RPMI8226 (cell line): ENCODE results near the gene ADAP1.
"Not testable (repeated sequence)": the region's sequence is repeated elsewhere in the genome, so short reads cannot be mapped to it uniquely, and the experiment has no call there.

Source experiments
- DNase-seq: peaks from one replicate; pipeline ENCODE4 v3.0.0-alpha.2; 2015

Gene ADAP1, protein sequence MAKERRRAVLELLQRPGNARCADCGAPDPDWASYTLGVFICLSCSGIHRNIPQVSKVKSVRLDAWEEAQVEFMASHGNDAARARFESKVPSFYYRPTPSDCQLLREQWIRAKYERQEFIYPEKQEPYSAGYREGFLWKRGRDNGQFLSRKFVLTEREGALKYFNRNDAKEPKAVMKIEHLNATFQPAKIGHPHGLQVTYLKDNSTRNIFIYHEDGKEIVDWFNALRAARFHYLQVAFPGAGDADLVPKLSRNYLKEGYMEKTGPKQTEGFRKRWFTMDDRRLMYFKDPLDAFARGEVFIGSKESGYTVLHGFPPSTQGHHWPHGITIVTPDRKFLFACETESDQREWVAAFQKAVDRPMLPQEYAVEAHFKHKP

GRCh38 chr7:954330-955238, at the start of gene ADAP1:
TSS of gene ADAP1 (minus strand) at chr7:954680. CDS start at chr7:954477, 203 bp downstream.
- DNase-seq: peak; percentile 81

DNA sequence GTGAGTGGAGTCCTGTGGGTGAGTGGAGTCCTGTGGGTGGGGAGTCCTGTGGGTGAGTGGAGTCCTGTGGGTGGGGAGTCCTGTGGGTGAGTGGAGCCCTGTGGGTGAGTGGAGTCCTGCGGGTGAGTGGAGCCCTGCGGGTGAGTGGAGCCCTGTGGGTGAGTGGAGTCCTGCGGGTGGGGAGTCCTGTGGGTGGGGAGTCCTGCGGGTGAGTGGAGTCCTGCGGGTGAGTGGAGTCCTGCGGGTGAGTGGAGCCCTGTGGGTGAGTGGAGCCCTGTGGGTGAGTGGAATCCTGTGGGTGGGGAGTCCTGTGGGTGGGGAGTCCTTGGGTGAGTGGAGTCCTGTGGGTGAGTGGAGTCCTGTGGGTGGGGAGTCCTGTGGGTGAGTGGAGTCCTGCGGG, 48.0 kb upstream of the ADAP1 start:
- not testable (repeated sequence) for DNase-seq

DNA sequence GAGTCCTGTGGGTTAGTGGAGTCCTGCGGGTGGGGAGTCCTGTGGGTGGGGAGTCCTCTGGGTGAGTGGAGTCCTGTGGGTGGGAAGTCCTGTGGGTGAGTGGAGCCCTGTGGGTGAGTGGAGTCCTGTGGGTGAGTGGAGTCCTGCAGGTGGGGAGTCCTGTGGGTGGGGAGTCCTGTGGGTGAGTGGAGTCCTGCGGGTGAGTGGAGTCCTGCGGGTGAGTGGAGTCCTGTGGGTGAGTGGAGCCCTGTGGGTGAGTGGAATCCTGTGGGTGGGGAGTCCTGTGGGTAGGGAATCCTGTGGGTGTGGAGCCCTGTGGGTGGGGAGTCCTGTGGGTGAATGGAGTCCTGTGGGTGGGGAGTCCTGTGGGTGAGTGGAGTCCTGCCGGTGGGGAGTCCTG, 47.5 kb upstream of the ADAP1 start:
- DNase-seq: not testable (repeated sequence)

DNA sequence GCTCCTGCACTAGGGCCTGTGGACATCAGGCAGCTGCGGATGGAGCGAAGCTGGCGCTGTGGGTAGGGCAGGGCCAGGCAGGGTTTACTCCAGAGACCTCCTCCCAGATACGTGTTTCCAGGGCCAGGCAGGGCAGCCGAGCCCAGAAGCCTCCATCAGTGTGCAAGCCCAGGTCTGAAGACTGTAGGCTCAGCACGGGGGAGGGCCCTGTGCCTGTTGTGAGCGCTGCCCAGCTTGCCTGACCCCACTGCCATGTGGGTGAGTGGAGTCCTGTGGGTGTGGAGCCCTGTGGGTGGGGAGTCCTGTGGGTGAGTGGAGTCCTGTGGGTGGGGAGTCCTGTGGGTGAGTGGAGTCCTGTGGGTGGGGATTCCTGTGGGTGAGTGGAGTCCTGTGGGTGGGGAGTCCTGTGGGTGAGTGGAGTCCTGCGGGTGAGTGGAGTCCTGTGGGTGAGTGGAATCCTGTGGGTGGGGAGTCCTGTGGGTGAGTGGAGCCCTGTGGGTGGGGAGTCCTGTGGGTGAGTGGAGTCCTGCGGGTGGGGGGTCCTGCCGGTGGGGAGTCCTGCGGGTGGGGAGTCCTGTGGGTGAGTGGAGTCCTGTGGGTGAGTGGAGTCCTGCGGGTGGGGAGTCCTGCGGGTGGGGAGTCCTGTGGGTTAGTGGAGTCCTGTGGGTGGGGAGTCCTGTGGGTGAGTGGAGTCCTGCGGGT, 46.7 kb upstream of the ADAP1 start:
- DNase-seq: not testable (repeated sequence)

DNA sequence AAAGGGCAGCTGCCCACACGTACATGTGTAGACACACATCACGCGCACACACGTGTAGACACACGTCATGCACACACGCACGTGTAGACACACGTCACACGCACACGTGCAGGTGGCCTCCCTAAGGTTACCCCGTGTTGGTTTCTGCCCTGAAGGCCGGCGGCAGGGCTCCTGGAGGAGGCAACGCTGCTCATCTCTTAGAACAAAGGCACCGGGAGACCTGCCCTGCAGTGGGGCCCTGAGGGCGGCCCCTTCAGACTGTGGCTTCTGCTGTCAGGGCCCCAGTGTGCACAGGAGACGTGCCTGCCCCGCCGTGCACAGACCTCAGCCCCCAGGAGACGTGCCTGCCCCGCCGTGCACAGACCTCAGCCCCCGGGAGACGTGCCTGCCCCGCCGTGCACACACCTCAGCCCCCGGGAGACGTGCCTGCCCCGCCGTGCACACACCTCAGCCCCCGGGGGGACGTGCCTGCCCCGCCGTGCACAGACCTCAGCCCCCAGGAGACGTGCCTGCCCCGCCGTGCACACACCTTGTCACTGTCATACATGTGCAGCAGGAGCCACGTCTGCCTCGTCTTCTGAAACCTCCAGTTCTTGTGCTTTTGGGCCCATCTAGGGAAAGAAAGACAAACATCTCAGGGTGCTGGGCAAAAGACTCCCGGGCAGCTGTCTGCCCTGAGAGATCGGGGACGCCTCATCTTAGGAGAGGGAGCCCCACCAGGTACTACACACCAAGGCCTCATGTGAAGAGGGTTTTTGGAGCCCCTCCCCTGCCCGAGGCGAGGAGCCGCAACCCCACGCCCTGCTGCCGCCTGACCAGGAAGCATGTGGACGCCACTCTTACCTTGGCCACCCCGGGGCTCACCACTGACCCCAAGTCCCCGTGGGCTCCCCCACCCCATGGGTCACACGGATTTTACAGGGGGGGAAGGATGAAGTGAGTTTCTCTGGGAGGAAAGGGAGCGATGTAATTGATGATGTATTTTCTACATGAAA, 45.8 kb upstream of the ADAP1 start:
- no peak for DNase-seq

GRCh38 chr7:999149-999879, 44.8 kb upstream of the ADAP1 start:
- DNase-seq: no peak

DNA sequence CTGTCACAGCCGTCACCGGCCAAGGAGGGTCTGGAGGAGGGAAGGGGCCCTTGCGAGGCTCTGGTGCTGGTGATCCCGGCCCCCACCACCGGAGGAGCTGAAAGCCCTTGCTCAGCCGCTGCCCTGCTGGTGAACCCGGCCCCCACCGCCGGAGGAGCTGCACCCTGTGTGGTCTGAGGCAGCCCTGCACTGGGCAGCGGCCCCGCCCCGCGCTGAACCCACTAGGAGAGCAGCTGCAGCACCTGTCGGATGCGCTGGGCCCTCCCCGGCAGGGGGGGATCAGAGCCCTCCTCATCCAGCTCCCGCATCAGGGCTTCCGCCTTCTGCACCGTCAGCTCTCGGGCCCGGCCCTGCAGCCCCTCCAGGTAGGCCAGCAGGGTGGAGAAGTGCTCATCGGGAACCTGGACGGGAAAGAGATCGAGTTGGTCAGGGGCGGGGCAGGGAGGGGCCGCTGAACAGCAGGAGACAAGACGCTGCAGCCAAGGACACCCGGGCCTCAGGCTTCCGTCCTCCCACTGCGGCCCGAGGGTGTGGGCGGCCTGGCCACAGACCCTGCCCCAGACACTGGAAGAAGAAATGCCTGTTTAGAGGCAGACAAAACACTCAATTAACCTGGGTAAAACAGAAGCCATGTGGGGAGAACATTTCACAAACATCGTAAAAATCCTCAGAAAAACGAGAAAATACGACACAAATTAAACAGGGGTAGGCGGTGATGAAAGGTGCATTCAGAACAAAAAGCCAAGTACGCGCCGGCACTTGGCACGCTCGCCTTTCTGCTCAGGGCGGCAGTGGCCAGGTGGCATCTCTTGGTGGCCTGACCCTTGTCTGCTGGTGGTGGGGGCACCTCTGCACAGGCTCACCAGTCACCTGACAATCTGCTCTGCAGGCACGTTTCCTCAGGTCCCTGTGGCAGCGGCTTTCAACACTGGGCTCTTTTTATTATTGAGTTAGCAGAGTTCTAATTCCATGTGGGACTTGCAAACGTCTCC, 43.2 kb upstream of the ADAP1 start:
- DNase-seq: no peak

- DNase-seq: no peak
Measured at GRCh38 chr7:996079-996872, 41.8 kb upstream of the ADAP1 start.

GRCh38 chr7:995571-995970, 41.1 kb upstream of the ADAP1 start:
- DNase-seq: no peak

GRCh38 chr7:994592-995308, 40.3 kb upstream of the ADAP1 start:
- DNase-seq: no peak

DNA sequence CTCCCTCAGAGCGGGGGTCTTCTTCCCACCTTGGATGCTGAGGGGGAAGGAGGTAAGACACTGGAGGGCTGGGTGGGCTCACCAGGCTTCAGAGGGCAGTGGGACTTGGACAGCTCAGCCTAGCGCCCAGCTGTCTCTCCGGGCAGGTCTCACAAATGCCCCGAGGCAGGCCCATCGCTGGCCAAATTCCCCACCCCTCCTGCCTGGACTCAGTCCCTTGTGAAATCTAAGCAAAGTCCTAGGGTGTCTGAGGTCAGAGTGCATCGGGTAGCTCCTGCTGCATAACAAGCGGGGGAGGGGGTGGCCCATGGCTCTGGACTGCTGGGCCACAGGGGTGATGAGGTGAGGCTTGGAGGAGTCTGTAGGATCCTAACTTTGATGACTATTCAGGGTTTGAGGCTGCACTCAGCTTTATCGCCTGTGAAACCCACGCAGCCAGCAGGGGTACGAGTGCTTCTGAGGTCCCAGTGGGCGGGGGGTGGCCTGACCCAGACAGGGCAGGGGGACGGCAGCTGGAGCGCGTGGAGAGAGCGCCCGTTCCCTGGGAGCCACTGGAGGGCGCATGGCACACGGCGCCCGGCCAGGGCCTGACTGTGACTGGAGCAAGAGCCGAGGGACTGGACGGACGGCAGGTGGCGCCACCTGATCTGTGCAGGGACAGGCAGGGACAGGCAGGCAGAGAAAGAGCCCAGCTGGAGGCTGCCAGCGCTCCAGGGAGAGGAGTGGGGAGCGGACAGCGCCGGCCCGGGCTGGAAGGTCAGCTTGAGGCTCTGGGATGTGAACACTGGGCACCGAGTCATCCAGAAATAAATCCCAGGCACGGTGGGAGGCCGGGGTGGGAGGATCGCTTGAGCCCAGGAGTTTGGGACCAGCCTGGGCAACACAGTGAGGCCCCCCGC, 38.5 kb upstream of the ADAP1 start:
- DNase-seq: peak; percentile 96

DNA sequence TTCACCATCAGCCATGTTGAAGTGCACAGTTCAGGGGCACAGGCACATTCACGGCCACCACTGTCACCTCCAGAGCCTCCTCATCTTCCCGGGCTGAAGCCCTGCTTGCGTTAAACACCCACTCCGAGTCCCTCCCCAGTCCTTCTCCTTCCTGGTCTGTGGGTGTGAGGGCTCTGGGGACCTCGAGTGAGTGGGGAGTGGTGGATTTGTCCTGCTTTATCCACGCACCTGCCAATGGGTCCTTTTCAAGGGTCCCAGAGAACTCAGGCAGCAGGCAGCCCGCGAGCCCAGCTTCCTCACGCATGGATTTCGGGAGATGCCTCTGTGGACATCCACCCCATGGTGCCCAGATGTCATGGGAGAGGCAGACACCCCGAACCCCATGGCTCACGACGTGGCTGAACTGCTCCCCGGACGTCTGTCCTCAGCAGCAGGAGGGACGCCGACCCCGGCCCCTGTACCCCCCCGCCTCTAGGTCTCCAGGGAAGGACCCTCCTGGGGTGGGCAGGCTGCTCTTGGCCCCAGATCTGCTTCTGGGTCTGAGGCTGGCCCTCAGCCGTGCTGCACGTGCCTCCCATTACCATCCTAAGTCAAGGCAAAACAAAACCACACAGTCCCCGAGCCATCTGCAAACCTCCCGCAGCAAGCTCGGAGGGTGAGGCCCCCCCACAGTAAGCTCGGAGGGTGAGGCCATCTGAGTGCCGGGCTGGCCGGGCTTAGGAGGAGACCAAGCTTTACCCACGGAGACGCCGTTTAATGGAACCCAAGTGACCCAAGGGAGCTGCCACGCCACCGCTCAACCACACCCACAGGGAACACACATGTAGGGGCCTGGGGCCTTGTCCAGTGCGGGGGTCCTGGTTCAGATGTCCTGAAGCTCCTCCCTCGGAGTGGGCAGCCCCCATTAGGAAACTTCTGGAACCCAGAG, 37.5 kb upstream of the ADAP1 start:
- no peak for DNase-seq

- DNase-seq: no peak
Measured at GRCh38 chr7:990933-991728, 36.7 kb upstream of the ADAP1 start.

DNA sequence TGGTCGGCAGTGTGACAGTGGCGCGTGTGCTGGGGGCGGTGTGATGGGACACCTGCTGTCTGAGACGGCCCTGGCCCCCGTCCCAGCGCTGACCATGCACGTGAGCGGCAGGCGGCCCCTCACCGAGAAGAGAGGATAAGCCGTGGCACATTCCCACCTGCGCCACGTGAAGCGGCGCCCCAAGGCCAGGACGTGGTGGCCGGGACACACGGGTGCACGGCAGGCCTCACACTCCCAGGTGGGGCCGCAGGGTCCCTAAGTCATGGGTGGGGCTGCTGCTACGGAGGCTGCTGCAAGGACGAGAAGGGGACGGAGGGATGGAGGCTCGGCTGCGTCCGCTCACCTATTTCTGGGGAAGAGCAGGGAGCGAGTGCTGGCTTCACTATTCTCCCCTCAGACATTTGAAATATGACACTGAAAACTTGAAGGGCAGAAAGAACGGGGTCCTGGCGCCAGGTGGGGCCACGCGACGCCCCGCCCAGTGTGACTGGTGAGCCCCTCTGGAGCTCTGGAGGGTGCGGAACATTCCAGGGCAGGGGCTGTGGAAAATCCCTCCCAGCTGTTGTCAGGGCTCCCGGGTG, 36.0 kb upstream of the ADAP1 start:
- DNase-seq: no peak

GRCh38 chr7:988963-989529, 34.6 kb upstream of the ADAP1 start:
- no peak for DNase-seq
